ENCODE results near the gene ERCC6L2.
A peak's percentile ranks its signal among the peaks of the same experiment; 100 is the strongest.

The ERCC6L2 gene

DNA sequence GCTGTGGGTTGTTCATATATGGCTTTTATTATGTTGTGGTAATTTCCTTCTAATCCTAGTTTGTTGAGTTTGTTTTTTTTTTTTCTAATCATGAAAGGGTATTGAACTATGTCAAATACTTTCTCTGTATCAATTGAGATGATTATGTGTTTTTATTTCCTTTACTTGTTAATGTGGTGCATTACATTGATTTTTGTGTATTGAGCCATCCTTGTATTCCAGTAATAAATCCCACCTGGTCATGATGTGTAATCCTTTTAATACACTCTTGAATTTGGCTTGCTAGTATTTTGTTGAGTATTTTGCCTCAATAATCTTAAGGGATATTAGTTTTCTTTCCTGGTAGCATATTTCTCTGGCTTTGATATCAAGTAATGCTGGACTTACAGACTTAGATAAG, 13.1 kb upstream of the ERCC6L2 start:
- DNase-seq (ENCODE audit: low read depth in 2 of 2): no peak

DNA sequence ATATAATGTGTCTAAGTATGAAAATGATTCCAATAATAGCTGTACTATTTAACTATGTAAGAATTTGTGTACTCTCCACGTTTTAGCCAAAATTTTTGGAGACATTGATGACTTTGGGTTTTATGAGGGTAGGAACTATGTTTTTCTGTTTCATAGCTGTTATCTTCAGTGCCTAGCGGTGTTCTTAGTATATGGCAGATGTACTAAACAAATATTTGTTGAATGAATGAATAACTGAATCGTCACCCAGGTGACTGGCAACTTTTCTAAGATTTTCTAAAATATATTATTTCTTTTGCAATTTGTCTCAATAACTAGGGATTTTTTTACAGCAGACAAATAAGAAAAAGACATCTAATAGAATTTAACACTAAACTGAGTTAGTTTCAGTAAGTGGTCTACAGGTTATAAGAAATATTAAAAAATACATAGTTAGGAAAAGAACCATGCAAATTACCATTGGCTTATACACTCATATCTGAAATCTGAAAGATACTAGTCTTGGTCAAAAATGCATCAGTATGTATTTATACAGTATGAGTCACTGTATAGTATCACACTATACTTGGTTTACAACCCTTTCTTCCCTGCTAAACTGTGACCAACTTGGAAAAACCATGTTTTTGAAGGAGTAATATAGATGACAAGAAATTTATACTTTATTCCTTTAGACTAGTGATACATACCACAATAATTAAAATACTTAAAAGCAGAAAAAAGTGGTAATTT, 10.5 kb upstream of the ERCC6L2 start:
- DNase-seq (ENCODE audit: low read depth in 2 of 2): no peak

DNA sequence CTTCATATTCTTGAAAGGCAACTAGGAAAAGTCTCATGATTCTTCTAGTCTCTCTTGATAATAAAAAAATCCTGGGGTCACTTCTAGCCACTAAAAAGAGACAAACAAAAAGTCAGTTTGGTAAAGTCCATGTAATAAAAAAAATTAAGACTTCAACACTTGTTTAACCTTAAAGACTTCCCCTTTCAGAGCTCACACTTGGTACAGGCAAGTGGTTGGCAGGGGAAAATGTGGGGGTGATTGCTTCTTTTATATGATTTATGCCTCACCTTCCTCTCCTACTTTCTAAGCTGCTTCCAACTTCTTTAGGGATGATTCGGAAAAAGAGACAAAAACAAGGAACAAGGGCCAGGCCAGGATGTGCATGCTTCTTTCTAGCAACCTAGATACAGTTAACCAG, 5.1 kb upstream of the ERCC6L2 start:
- no peak for DNase-seq (ENCODE audit: low read depth in 2 of 2)

DNA sequence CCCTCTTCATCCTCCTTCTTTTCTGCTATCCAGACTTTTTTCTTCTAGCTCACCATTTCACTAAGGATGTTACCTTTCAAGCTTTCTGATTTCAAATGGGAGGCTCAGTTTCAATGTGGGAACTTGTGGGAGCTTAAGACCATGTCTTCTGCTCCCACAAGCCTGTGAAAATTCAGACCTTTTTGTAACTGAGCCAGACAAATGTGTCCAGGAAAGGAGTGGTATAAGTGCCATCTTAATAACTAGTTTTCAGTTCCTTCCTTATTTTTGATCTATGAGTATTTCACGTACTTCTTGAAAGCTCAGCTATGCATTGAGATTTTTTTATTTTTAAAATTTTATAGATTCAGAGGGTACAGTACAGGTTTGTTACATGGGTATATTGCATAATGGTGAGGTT, 4.6 kb upstream of the ERCC6L2 start:
- DNase-seq (ENCODE audit: low read depth in 2 of 2): no peak

DNA sequence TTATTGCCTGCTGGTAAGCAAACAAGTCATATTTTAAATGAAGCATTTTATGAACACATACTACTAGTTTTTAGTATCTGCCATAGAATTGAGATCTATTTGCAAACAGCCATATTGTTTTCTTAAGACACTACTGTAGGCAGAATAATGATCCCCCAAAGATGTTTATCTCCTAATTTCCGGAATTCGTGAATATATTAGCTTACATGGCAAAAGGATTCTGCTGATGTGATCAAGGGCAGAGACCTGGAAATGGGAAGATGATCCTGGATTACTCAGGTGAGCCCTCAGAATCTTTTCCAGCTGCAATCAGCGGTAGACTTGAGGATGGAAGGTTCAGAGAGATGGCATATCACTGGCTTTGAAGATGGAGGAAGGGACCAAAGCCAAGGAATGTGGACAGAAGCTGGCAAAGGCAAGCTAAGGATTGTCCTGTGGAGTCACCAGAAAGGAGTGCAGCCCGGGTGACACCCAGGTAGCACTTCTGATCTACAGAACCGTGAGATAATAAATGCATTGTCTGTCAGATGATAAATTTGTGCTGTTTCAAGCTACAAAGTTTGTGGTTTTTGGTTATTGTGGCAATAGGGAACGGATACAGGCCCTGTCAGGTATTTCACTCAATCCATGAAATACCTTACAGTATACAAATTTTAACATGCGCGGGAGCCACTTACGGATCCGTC, 1.0 kb upstream of the ERCC6L2 start:
- no peak for DNase-seq (ENCODE audit: low read depth in 2 of 2)

DNA sequence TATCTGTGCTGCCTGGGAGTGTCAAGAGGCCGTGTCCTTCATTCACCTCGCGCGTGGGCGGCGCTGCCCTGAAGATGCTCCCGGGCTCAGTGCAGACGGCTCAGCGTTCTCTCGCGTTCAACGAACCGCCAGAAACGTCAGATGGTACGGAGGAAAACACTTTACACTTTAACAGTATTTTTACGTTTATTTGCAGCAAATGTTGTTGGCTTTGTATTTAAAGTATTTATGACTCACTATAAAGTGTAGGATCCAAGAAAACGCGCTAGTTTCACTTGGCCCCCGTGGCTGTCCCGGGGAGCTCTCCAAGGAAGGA, 544 bp upstream of the ERCC6L2 start:
- peak; percentile 35 to 51 for DNase-seq (ENCODE audit: low read depth in 2 of 2)

DNA sequence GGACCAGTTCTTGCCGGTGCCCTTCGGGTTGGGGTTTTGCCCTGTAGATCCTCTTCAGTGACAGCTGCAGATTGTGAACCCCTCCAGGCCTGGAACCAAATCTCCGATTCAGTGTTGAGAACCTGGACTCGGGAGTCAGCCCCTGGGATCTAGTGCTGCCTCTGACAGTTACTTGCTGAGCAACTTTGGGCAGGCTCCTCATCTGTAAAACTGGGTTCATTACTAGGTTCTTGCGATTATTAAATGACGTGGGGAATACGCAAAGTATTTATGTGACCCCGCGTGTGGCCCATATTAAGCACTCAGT, 600 bp downstream of the ERCC6L2 start:
- no peak for DNase-seq (ENCODE audit: low read depth in 2 of 2)

DNA sequence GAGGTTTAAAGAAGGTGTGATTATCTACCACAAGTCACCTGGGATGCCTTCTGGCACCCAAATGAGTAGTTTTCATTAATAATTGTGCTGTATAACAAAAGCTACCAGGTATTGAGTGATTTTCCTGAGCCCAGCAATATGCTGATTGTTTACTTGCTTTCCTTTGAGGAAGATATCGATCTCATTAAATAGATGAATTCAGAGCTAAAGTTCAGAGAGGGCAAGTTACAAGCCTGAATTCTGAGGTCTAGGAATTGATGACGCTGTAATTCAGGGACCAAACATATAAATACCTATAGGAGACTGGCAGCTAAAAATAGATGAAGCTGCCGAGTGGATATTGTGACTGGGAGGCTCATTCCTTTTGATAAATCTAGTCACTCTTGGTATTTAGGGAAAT, 1.1 kb downstream of the ERCC6L2 start:
- DNase-seq (ENCODE audit: low read depth in 2 of 2): no peak

DNA sequence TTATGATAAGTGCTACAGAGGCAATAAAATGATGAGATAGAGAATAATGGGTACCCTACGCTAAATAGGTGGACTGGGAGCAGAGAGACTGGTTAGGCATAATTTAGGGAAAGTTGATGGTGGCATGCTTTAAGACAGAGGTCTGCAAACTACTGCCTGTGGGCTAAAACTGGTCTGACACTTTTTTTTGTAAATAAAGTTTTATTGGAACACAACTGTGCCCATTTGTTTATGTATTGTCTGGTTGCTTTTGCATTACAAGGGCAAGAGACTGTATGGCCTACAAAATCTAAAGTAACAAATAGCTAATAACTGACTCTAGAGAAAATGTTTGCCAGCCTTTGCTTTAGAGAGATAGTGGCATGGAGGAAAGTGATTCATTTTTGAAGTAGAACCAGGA, 2.5 kb downstream of the ERCC6L2 start:
- no peak for DNase-seq (ENCODE audit: low read depth in 2 of 2)

DNA sequence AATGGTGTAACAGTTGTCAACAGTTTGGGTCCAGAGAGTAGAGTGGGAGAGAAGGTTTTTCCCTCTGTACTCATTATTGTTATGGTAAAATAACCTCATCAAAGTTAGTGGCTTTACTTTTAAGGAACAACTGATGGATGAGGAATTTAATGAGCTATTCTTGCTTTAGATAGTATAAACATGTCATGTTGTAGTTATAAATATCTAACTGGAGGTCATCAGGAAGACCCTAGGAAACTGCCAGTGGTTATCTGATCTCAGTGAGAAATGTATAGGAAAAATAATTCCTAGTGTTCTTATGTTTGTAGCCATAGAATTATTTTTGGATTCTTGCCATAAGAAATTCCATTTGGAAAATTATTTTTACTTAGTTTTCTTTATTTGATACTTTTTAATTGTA, 4.1 kb downstream of the ERCC6L2 start:
- no peak for DNase-seq (ENCODE audit: low read depth in 2 of 2)

DNA sequence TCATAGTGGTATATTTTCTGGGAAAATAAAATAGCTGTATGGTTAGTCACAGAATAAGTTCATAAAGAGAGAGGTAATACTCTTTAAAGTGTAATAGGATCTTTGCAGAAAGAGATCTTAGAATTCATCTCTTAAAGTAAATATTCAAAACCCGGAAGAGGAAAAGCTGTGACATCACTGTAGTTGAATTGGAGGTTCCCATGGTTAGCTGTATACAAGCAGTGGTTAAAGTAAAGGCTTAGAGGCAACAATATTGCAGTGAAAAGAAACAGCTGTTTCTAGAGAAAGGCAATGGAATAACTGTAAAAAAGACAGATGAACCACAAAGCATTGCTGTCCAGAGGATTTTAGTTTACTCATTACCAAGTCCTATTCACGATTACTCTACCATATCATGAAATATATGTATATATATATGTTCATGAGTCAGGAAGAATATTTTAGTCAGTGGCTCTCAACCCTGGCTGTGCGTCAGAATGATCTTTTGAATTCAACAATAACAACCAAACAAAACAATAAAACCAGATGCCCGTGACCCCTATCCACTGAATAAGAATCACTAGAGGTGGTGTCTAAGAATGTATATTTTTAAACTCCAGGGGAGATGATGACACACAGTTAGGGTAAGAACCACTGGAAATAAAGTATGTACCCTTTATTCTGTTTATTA, 4.7 kb downstream of the ERCC6L2 start:
- no peak for DNase-seq (ENCODE audit: low read depth in 2 of 2)

DNA sequence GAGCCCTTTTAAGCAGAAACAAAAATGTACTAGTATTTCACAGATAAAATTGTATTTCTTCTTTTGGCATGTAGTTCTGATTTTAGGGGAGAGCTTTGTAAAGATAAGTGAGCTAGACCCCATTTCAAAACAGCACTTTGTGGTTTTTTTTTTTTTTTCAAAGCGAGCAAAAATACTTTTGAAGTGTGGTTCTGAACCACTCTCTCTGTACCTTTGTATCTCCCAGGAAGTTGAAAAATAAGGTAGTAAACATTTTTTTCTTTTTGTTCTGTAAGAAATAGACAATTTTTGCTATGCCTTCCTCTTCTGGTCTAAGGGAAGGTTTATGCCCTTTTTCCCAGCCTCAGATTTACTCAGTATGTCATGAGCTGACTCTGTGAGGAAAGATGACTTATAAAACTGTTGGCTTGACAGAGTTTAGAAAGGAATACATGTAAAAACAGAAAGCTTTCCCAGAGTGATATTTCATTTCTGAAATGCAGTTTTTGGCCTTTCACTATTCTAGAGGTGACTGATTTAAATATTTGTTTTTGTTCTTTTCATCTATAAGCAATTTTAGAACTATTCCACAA, 12.5 kb downstream of the ERCC6L2 start:
- no peak for DNase-seq (ENCODE audit: low read depth in 2 of 2)

DNA sequence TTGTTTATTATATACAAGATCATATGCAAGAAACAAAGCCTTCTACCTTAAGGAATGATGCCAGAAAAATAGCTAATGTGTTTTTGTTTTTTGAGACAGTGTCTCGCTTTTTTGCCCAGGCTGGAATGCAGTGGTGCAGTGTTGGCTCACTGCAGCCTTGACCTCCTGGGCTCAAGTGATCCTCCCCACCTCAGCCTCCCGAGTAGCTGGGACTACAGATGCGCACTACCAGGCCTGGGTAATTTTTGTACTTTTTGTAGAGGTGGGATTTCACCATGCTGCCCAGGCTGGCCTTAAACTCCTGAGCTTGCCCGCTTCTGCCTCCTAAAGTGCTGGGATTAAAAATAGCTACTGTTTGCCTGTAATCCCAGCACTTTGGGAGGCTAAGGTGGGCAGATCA, 15.1 kb downstream of the ERCC6L2 start:
- no peak for DNase-seq (ENCODE audit: low read depth in 2 of 2)

DNA sequence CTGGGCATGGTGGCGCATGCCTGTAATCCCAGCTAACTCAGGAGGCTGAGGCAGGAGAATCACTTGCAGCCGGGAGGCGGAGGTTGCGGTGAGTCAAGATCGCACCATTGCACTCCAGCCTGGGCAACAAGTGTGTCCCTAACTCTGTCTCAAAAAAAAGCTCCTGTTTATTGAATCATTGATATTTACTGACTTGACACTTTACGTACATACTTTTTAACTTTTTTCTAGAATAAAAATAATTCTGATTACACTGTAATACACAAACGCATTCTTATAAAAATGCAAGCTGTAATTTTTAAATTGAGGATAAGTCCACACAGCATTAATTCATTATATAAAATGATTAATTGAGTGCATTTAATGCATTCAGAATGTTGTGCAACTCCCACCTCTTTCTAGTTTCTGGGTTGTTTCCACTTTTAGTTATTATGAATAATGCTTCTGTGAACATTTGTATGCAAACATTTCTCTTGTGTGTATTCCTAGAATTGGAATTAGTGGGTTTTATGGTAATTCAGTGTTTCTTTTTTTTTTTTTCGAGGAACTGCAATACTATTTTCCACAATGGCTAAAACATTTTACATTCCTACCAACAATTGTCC, 15.7 kb downstream of the ERCC6L2 start:
- DNase-seq (ENCODE audit: low read depth in 2 of 2): no peak

DNA sequence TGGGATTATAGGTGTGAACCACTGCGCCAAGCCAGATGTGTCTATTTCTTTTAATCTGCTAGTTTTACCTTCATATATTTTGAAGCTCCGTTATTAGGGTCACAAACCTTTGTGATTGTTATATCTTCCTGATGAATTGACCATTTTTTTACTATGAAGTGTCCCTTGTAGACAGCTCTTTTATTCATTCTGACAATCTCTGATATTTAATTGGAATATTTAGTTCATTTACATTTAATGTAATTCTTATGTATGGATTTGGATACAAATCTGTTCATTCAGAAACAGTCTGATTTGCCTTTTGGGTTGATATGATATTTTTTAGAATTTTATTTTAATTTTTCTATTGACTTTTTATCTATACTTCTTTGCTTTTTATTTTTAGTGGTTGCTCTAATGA, 17.2 kb downstream of the ERCC6L2 start:
- DNase-seq (ENCODE audit: low read depth in 2 of 2): no peak

DNA sequence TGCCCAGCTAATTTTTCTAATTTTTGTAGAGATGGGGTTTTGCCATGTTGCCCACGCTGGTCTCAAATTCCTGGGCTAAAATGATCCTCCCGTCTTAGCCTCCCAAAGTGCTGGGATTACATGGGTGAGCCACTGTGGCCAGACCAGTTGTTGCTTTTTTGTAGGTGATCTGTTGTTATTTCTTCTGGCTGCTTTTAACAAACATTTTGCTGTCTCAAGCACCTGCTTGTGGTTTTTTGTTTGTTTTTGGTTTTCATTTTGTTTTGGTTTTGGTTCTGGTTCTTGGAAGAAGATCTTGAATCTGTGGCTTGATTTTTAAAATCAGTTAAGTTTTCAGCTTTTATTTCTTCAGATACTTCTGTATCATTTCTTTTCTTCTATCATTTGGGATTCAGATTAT, 21.1 kb downstream of the ERCC6L2 start:
- no peak for DNase-seq (ENCODE audit: low read depth in 2 of 2)

DNA sequence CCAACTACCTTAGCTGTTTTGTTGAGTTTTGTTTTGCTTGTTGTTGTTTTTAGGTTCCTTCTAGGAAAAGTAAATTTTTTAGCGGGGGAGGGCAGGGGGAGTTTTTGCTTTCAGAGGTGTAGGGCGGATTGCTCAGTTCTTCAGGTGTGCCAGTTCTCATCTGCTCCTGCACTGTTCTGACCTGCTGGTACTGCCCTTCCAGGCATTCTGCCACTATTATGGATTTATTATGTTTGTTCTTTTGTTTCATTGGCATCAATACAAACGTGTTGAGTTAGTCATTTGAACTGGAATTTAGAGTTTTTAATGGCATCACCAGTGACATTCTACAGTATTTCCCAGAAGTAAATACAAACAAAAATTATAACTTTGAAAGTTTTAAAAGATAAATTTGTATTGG, 26.0 kb downstream of the ERCC6L2 start:
- no peak for DNase-seq (ENCODE audit: low read depth in 2 of 2)

DNA sequence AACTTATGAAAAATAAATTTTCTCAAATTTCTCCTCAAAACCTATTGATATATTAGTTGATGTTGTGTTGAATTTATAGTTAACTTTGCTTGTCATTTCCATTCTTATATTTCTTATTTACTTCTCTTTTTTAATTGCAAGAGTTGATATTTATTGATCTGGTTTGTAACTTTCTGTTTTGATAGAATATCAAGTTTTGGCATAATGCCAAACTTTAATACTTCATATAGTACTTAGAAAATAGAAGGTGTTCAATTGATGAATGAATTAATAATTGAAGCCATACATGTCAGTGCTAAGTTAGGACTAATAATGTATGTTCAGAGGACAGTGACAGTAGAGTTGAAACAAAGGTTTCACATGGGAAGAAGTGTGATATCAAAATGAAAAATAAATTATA, 27.9 kb downstream of the ERCC6L2 start:
- DNase-seq (ENCODE audit: low read depth in 2 of 2): no peak

DNA sequence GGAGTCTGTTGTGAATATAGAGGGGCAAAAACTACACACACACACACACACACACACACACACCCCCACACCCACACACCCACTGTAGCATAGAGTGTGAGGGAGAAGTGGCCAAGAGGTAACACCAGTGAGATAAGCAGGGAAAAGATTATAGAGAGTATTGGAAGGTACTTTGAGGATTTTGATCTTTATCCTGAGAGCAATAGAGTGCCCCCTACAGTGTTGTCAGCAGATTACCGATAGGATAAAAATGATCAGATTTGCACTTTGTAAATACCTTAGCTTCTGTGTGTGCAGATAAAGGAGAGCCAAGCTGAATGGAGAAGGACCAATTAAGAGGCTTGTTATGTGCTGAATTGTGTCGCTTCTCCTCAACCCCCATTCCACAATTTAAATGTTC, 32.3 kb downstream of the ERCC6L2 start:
- DNase-seq (ENCODE audit: low read depth in 2 of 2): no peak

DNA sequence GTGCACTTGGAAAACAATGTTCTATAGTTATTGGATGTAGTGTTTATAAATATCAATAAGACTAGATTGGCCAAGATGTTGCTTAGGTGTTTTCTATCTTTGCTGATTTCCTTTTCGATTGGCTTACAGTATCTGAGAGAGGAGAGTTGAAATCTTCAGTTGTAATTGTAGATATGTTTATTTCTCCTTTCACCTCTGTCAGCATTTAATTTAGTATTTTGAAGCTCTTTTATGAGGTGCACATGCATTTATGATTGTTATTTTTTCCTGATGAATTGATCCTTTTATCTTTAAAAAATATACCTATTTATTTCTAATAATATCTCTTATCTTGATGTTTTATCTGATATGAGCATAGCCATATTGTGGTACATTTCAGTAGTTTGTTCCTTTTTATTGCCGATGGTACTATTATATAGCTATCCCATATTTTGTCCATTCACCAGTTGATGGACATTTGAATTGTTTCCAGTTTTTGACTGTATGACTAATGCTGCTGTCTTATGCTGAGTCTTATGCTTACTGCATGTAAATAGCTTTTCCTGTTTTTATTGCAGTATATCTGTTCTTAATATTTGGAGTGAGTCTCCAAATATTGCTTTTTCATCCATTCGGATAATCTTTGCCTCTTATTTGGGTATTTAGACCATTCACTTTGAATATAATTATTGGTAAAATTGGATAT, 34.7 kb downstream of the ERCC6L2 start:
- DNase-seq (ENCODE audit: low read depth in 2 of 2): no peak

DNA sequence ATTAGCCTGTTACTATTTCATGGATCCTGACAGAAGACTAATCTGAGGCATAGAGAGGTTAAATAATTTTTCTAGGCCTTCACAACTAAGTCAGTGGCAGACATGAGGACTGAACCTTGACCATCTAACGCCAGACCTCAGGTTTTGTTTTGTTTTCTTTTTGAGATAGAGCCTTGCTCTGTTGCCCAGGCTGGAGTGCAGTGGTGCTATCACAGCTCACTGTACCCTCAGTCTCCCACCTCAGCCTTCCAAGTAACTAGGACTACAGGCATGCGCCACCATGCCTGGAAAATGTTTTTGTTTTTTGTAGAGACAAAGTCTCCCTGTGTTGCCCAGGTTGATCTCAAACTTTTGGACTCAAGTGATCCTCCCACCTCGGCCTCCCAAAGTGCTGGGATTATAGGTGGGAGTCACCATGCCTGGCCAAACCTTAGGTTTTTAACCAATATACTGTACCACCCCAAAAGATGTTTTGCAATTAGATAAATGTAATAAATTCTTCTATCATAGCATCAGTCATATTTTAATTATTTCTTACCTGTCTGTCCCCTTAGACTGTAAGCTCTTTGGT, 35.4 kb downstream of the ERCC6L2 start:
- no peak for DNase-seq (ENCODE audit: low read depth in 2 of 2)

DNA sequence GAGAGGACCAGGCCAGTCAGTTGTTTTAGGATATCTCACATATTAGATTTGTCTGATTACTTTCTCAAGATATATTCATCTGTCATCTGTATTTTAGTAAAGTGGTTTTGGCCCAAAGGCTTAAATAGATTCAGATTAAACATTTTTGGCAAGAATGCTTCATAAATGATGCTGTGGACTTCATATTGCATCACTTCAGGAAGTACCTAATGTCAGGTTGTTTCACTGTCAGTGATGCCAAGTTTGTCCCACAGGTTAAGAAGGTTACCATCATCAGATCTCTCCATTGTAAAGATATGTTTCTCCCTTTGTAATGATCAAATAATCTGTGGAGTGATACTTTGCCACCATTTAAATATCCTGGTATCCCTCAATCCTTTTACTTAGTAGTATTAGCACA, 37.3 kb downstream of the ERCC6L2 start:
- DNase-seq (ENCODE audit: low read depth in 2 of 2): no peak
